Fibroblast of skin of back (primary cell): Measurements from ENCODE around the gene ZDHHC1.
"Not testable (repeated sequence)": the region's sequence is repeated elsewhere in the genome, so short reads cannot be mapped to it uniquely, and the experiment has no call there.

Experiments used
- DNase-seq: peaks from one replicate; pipeline ENCODE4 v3.0.0-alpha.2; 2013

ZDHHC1 gene

GRCh38 chr16:67430504-67430976 is 14.3 kb upstream of the ZDHHC1 start:
- DNase-seq = no peak

- DNase-seq = no peak
These were observed 13.7 kb upstream of the ZDHHC1 start for GRCh38 chr16:67429799-67430503.

DNA sequence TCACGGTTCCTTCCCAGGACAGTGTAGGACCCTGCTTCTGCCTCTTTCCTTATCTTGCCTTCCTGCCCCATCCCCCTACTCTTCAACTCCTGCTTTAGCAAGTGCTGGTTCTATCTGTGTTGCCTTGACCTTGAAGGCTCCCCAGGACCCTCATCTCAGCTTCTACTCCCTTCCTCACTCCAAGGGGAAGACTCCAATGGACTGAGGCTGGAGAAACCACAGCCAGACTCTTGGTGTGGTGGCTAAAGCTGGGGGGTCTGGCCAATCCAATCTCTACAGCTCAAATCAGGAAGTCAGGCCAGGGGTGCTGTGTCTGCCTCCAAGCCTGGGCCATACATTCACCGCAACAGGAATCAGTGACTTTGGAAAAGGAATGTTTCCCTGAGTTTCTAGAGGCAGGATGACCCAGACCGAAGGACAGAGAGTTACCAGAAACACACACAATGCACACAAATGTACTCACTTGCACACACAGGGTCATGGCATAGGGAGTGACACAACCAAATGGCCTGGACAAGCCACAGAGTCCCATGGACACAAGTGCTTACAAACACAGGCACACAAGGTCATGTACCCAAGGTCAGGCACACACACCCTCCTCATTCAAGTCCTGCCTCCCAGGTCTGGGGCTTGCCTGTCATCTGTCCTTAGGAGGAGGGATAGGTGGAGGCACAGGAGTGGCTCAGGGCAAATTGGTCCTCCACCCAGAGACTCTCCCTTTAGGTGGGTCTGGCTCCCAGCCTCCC is 12.9 kb upstream of the ZDHHC1 start:
- DNase-seq = no peak

DNA sequence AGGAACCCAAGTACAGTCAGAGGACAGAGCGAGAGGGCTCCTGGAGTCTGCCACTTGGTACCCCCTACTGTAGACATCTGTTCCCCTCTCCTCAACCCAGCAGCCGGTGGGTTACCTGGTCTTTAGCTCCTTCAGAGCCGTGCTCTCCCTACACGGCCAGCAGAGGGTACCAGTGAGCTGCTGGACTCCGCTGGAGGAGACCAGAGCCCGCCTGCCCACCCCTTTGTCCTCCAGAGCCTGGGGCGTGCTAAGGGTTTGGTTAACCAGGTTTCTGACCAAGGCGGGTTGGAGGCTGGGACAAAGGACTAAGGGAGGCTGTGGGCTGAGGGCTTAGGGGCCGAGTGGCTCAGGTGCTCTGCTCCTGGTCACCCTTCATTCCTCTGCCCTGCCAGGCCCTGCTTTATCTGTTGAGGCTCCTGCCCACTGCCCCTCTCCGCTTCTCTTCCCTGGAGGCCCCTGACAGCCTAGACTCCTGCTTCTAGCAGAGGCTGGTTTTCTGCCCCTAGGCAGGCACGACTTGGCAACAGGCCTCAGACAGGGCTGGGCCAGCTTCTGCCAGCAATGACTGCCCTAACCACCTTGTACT is 12.0 kb upstream of the ZDHHC1 start:
- peak; percentile 52 for DNase-seq

DNA sequence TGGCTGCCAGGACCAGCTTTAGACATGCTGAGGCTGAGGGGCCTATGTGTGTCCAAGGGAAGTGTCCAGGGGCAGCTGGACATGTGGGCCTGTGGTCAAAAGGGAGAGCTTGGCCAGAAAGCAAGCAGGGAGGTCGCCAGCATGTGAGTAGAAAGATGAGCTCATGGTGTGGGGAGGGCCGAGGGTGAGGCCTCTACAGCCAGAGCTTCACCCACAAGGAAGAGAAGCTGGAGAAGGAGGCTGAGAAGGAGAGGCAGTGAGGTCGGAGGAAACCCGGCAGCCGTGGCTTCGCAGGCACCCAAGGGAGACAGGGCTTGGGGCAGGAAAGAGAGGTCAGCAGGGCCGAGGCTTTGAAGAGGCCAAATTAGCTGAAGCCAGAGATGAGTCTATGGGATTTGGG is 10.7 kb upstream of the ZDHHC1 start:
- DNase-seq = no peak

DNA sequence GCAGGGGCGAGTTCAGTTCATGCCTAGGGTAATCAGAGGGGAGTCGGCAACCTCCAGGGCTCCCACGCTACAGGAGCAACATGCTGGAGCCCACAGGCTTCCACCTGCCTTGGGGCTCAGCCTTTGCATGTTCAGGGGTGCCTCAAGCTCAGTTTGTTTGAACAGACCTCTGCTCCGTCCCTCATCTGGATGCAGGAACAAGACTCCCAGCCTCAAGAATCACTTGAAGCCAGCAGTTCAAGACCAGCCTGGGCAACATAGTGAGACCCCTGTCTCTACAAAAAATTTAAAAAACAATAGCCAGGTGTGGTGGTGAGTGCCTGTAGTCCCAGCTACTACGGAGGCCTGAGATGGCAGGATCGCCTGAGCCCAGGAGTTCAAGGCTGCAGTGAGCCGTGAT is 9.7 kb upstream of the ZDHHC1 start:
- DNase-seq = no peak

- DNase-seq = no peak
These were observed 9.3 kb upstream of the ZDHHC1 start for GRCh38 chr16:67425580-67425979.

GRCh38 chr16:67425061-67425460 is 8.8 kb upstream of the ZDHHC1 start:
- DNase-seq = peak; percentile 57

DNA sequence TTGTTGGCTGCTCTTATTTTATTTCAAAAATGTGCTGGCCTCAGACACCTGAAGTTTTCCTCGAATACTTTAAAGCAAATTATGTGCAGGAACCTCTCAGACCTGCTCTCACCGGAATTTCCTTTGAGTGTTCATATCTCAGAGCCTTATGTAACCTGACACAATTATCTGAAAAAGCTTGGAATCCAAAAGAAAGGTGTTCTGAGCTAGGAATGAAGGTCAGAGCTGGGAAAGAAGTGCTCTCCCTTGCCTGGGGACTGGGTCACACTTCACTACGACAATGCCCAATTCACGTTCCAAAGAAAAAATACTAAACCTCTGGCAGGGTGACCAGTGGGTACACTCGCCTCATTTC is 8.0 kb upstream of the ZDHHC1 start:
- DNase-seq = no peak

GRCh38 chr16:67423611-67424260 is 7.5 kb upstream of the ZDHHC1 start:
- DNase-seq = no peak

DNA sequence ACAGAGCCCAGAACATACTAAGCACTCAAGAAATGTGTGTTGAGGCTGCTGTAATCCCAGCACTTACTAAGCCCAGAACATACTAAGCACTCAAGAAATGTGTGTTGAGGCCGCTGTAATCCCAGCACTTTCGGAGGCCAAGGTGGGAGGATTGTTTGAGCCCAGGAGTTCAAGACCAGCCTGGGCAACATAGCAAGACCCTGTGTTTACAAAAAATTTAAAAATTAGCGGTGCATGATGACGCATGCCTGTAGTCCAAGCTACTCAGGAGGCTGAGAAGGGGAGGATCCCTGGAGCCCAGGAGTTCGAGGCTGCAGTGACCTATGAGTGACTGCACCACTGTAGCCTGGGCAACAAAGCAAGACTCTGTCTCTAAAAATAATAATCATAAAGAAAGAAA is 6.7 kb upstream of the ZDHHC1 start:
- DNase-seq = no peak

GRCh38 chr16:67421030-67421429 is 4.8 kb upstream of the ZDHHC1 start:
- DNase-seq = no peak

DNA sequence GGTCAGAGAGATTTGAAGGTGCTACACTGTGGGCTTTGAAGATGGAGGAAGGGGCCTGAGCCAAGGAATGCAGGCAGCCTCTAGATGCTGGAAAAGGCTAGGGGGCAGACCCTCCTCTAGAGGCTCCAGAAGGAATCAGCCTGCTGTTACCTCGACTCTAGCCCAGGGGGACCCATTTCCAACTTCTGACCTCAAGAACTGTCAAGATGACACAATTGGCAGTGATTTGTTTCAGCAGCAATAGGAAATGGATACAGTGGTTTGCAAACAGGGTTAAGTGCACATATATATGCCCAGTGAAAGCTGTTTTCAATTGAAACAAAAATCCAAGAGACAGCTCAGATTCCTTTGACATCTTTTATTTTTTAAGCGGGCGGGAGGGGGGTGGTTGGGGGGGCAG is 3.7 kb upstream of the ZDHHC1 start:
- DNase-seq = no peak

- DNase-seq = peak; percentile 36
These were observed 3.2 kb upstream of the ZDHHC1 start for GRCh38 chr16:67419502-67419901.

DNA sequence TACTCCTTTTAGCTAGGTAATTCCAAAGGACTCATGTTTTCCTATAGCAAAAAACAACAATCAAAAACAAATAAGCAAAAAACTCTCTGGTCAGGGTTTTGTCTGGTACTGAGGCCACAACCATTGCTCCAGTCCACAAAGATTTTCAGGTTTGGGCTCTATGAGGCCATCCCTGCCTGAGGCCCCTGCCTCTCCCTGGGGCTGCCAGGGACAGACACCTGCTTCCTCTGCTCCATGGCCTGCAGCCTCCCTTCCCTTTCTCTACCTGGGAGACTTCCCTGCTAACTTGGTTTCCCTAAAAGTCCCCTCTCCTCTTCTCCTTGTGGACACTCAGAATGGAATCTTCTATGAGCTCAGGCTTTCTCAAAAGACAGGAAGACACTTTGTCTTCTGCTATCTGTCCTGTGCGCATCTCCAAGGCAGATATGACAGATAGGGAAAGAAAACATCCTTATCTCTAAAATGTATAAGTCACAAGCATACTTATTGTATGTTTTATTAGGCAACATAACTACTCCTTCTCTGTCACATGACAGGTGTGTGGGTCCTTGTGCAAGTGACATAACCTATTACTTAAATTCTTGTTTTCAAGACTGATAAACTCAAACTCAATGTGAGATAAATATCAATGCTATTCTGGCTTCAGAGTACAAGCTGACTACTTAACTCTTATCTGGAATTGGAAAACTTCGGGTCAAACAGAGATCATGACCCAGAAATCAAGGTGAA is 1.2 kb upstream of the ZDHHC1 start:
- no peak for DNase-seq

GRCh38 chr16:67415421-67415820 is 856 bp downstream of the ZDHHC1 start:
- not testable (repeated sequence) for DNase-seq

DNA sequence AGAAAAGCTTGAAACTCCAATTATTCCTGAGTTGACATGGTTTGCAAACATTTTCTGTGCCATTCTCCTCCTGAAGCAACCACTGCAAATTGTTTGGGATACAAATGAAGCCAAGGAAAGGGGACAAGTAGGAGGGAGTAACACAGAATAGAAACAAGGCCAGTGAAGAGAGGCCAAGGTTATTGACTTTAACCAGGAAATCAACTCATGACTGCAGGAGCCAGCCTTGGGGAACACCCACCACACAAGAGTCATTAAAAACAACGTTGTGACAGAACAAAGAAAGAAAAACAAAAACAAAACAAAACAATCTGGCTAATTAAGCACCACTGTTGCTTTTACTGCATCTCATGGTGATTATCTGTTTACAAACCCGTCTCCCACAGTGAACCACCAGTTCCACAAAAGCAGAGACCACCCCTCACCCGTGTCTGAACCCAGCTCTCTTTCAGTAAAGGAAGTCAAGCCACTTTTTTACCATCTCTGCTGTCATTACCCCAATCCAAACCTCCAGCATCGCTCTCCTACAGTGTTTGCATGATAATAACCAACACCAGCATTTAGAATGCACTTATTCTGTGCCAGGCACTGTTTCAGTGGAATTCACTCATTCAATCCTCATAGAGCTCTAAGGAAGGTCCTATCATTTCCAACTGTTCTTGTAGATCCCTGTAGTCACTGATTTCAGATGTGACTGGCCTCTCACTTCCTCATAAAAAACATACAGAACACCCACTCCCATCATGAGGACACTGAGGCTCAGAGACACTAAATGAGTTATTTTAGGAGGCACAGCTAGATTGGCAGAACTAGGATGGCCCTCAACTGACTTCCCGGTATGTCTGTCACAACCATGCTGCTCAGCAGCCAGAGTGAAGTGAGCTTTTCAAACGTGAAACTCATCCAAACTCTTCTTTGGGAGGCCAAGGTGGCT is 2.0 kb downstream of the ZDHHC1 start:
- no peak for DNase-seq

DNA sequence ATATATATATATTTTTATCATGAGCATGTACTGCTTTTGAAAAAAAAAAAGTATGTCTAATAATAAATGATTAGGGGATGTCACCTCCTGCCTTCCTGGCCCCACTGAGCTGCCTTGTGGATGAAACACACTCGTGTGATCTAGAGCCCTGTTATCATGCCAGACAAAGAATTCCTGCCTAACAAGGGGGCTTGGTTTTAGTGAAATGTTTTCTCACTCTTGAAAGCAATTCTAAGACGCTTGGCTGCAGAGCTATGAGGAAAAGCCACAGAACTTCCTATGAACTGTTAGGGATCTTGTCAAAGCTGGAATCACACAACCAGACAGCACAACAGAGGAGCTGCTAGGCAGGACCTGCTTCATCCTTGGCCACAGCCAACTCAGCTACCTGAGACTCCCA is 4.0 kb downstream of the ZDHHC1 start:
- no peak for DNase-seq

GRCh38 chr16:67411339-67411738 is 4.9 kb downstream of the ZDHHC1 start:
- no peak for DNase-seq

DNA sequence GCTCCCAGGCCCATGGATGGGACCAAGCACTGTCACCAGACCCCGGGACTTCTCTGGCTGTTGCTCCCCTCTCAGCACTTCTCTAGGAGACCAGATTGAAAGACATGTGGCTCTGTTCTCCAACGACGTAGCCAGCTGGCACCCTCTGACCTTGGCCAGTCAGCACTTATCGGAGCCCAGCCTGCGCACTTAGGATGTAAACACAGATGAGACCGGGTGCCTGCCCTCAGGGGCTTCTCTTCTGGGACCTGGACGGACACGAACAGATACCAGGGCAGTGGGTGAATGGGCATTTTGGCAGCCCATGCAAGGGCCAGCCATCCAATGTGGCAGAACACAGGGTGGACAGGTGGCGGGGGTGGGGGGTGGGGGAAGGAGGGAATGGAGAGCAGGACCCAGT is 6.6 kb downstream of the ZDHHC1 start:
- DNase-seq = no peak

DNA sequence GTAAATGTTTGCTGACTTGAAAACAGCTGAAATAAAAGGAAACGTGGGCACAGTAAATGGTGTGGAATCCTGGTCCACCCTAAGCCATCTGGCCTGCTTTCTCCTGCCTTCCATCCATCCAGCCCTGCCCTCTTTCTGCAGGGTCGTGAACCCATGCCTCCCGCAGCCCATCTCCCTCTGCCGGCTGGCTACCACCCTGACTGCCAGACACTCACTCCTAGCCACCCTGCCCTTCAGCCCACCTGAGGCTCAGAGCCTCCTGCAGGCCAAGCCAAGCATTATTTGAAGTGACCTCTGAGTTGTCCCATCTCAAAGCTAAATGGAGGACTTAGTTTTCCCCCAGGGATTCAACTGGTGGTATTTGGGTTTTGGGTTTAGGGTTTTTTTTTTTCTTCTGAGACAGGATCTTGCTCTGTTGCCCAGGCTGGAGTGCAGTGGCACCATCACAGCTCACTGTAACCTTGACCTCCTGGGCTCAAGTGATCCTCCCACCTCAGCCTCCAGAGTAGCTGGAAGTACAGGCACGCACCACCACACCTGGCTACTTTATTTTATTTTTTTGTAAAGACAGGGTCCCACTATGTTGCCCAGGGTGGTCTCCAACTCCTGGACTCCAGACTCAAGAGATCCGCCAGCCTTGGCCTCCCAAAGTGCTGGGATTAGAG is 8.4 kb downstream of the ZDHHC1 start:
- DNase-seq = no peak
